Esophagus muscularis mucosa (tissue), 4 donors: ENCODE results near the gene LOXL1. TPM values are rescaled to one million over a fixed set of nuclear protein-coding genes. Genes with fewer than 3 reads are reported as not detected.

Source experiments
- DNase-seq: peaks from one replicate; pipeline ENCODE4 v3.0.0-alpha.2; 2017; ENCODE audit errors: extremely low spot score
- H3K27ac ChIP-seq, 4 donors: fragments of 200-600 bp; sonication (generic); replicated peaks in 1 of 4; 1 replicate in 3 of 4; 2 replicates in 1 of 4; pipeline ENCODE4 v1.5.1; 2016 to 2019; ENCODE audit warnings: mild to moderate bottlenecking in 1 of 4
- H3K27me3 ChIP-seq, 4 donors: fragments of 200-600 bp; sonication (generic); one replicate each; pipeline versions ENCODE4 v1.5.1 to v1.6.0; 2016 to 2019
- H3K36me3 ChIP-seq, 4 donors: fragments of 200-600 bp; sonication (generic); one replicate each; pipeline ENCODE4 v1.5.1; 2016 to 2019
- H3K4me1 ChIP-seq, 4 donors: fragments of 200-600 bp; sonication (generic); one replicate each; pipeline ENCODE4 v1.5.1; 2016 to 2019
- H3K4me3 ChIP-seq, 4 donors: fragments of 200-600 bp; sonication (generic); 1 replicate in 2 of 4; 2 replicates in 2 of 4; pipeline ENCODE4 v1.5.1; 2016 to 2019; ENCODE audit warnings: mild to moderate bottlenecking in 4 of 4, moderate library complexity in 1 of 4
- H3K9me3 ChIP-seq, 4 donors: fragments of 200-600 bp; sonication (generic); 1 replicate in 3 of 4; 2 replicates in 1 of 4; pipeline ENCODE4 v1.5.1; 2016 to 2019
- EP300 ChIP-seq: sonication (generic); formaldehyde crosslinking; IDR thresholded peaks from one replicate; pipeline ENCODE4 v1.6.1; 2017; ENCODE audit warnings: antibody characterized with exemption
- POLR2A ChIP-seq: fragments of 450-650 bp; IDR thresholded peaks from one replicate; pipeline ENCODE4 v1.6.1; 2017; ENCODE audit warnings: antibody characterized with exemption, moderate library complexity, mild to moderate bottlenecking, low read depth
- POLR2AphosphoS5 ChIP-seq, 2 donors: sonication (generic); formaldehyde crosslinking; IDR thresholded peaks; one replicate each; pipeline ENCODE4 v1.6.1; 2017; ENCODE audit warnings: antibody characterized with exemption in 2 of 2
- WGBS: methylation state at CpG from one replicate; pipeline ENCODE4 v1.1.5; 2018; 5-methylcytosine and 5-hydroxymethylcytosine counted together
- intact Hi-C: fragments of 100-400 bp; cut with DNase I; formaldehyde crosslinking; loops from one replicate; pipeline ENCODE4 v1.15.1; 2023
- total RNA-seq, 4 donors: library from RNA; depleted of rRNA; stranded (reverse); fragments of >200 nt; gene quantifications; one replicate each; pipeline versions ENCODE4 v1.1.0 to v1.2.1, GENCODE V29; 2016
- TF ChIP-seq, protein P1 (sequence below), 3 experiments: fragments of 200-600 bp in 2 of 3; fragments of 450-650 bp in 1 of 3; sonication (generic) in 2 of 3; IDR thresholded peaks; one replicate each; pipeline ENCODE4 v1.5.1; 2017 to 2019; ENCODE audit warnings: antibody characterized with exemption in 3 of 3, mild to moderate bottlenecking in 2 of 3, moderate library complexity in 1 of 3

Gene LOXL1
- total RNA-seq, 4 donors from 2014 or later = 19.7 to 84.3 (median 39.1) TPM

DNA sequence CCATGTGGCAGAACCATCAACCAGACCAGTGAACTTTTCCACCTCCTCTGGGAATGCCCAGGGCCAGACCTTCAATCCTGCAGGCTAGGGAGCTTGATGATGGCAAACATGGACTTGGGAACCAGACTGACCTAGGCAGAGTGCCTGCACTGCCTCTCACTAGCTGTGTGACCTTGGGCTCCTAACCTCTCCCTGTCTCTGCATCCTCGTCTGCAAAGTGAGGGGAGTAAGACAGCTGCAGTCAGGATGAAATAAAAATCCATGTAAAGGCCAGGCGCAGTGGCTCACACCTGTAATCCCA is 17.5 kb upstream of the LOXL1 start:
- no peaks in the 10 kb centered on the region for H3K9me3 ChIP-seq
- intact Hi-C loops = loop anchor here (2.0 to 10.0 kb wide), 2 partner anchors 34 to 154 kb away; partner anchors contain the start of gene INSYN1
- TF ChIP-seq, protein P1, sequence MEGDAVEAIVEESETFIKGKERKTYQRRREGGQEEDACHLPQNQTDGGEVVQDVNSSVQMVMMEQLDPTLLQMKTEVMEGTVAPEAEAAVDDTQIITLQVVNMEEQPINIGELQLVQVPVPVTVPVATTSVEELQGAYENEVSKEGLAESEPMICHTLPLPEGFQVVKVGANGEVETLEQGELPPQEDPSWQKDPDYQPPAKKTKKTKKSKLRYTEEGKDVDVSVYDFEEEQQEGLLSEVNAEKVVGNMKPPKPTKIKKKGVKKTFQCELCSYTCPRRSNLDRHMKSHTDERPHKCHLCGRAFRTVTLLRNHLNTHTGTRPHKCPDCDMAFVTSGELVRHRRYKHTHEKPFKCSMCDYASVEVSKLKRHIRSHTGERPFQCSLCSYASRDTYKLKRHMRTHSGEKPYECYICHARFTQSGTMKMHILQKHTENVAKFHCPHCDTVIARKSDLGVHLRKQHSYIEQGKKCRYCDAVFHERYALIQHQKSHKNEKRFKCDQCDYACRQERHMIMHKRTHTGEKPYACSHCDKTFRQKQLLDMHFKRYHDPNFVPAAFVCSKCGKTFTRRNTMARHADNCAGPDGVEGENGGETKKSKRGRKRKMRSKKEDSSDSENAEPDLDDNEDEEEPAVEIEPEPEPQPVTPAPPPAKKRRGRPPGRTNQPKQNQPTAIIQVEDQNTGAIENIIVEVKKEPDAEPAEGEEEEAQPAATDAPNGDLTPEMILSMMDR (IDR thresholded peaks at IDR 0.05) = no peak
- no peak for TF ChIP-seq EP300
- no peak for TF ChIP-seq POLR2AphosphoS5 (IDR thresholded peaks at IDR 0.05)
- TF ChIP-seq POLR2A = no peak

DNA sequence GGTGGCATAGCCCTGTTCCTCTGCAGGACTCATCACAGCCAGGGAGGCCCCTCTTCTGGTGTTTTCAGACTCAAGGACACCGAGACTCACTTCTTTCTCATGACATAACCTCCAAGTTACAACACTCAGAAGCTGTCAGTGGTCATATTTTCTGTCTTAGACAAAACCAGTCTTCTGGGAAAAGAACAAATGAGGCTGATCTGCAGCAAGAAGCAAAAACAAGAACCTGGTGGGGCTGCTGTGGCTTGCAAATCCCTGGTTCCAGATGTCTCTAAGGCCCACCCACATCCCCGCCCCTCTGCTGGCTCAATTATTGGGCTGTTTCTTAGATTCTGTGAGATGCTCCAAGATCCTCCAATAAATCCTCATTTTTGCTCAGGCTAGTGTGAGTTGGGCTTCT is 16.6 kb upstream of the LOXL1 start:
- H3K36me3 ChIP-seq = no peaks in the 10 kb centered on the region
- H3K27me3 ChIP-seq = no peaks in the 10 kb centered on the region
- no peak overlapping the region for H3K4me3 ChIP-seq
- H3K27ac ChIP-seq = no peak overlapping the region
- TF ChIP-seq, protein P1 (IDR thresholded peaks at IDR 0.05) = no peak
- WGBS = 78% methylated on average over 2 of the region's 2 CpGs
- peaks cover 0 to 8% (median 4%) of the 10 kb centered on the region in 4 donors for H3K4me1 ChIP-seq
- intact Hi-C loops = loop anchor here (2.0 to 10.0 kb wide), 2 partner anchors 35 to 155 kb away; partner anchors contain the start of gene INSYN1
- DNase-seq = no peak
- no peaks in the 10 kb centered on the region for H3K9me3 ChIP-seq

More for the DNA sequence above, 17.5 kb upstream of the LOXL1 start:
- H3K4me3 ChIP-seq = no peak overlapping the region
- no peaks in the 10 kb centered on the region for H3K36me3 ChIP-seq
- peaks cover 0 to 8% (median 4%) of the 10 kb centered on the region in 4 donors for H3K4me1 ChIP-seq
- no peak for DNase-seq
- 83% methylated on average over 1 of the region's 2 CpGs for WGBS
- H3K27ac ChIP-seq = no peak overlapping the region
- no peaks in the 10 kb centered on the region for H3K27me3 ChIP-seq

DNA sequence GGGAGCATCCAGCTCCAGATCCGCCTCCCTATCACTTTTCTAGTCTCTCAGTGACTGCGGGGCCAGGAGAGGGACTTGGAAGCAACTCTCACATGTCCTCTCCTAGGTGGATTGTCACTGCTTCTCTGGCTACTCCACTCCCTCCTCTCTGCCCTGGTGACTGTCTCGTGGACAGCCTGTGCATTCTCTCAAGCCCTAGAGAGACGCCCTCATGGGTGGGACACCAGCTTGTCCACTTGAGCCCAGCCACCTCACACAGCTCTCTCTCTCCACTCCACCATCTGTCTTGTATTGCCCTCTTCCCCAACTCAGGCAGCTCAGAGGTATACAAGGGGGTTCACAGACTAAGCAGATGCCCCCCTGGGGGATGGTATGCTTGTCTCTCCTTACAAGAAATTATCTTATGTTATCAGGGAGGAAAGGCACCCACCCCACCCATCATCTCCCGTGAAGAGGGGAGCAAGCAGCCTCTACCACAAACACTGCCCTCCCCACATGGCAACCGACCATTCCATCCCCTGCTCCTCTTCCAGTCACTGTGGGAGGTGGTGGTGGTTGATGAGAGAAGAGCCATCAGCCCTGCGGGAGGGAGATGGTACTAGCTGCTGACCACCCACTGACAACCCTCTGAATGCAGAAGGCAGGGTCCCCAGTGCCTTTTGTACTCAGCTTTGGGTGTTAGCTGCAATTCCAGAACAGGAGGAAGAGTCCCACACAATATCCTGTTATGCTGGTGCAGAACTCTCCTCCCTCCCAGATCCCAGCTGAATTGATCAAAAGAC is 15.5 kb upstream of the LOXL1 start:
- H3K27ac ChIP-seq = no peak overlapping the region
- TF ChIP-seq POLR2AphosphoS5 (IDR thresholded peaks at IDR 0.05) = no peak
- TF ChIP-seq, protein P1 (IDR thresholded peaks at IDR 0.05) = no peak
- no peak for TF ChIP-seq POLR2A
- no peak for TF ChIP-seq EP300
- no peaks in the 10 kb centered on the region for H3K36me3 ChIP-seq
- H3K4me3 ChIP-seq = no peak overlapping the region
- DNase-seq = no peak
- intact Hi-C loops = no loop called here
- H3K9me3 ChIP-seq = no peaks in the 10 kb centered on the region
- no peaks in the 10 kb centered on the region for H3K27me3 ChIP-seq
- peaks cover 0 to 8% (median 4%) of the 10 kb centered on the region in 4 donors for H3K4me1 ChIP-seq
- WGBS = 72% methylated on average over 7 of the region's 7 CpGs

DNA sequence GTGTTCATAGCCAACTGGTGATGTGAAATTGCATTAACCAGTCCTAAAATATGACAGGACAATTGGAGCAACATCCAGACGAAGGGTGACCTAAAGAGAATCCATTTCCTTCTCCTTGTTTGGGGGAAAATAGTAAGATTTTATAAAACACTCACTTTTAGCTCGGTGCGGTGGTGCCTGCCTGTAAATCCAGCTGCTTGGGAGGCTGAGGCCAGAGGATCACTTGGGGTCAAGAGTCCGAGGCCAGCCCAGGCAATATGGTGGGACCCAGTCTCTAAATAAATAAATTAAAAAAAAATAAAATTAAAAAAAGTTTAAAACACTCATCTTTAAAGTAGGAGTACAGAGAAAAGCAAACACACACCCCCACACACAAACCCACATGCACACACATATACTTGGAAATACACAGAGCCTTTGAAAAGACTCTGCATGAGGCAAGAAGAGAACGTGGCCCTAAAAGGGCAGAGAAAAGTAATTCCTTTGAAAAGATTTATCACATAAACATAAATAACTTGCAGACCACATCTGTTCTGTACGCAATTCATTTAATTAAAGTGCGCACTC is 14.1 kb upstream of the LOXL1 start:
- no peaks in the 10 kb centered on the region for H3K36me3 ChIP-seq
- DNase-seq = no peak
- H3K4me3 ChIP-seq = no peak overlapping the region
- no peak for TF ChIP-seq POLR2A
- TF ChIP-seq EP300 = no peak
- TF ChIP-seq, protein P1 (IDR thresholded peaks at IDR 0.05) = no peak
- TF ChIP-seq POLR2AphosphoS5 (IDR thresholded peaks at IDR 0.05) = no peak
- H3K27ac ChIP-seq = no peak overlapping the region
- no peaks in the 10 kb centered on the region for H3K9me3 ChIP-seq
- intact Hi-C loops = no loop called here
- WGBS = 81% methylated on average over 7 of the region's 7 CpGs
- H3K27me3 ChIP-seq = no peaks in the 10 kb centered on the region
- peaks cover 0 to 8% (median 4%) of the 10 kb centered on the region in 4 donors for H3K4me1 ChIP-seq
